HepG2 (cell line): ENCODE data around the gene SUCLG1. TPM values are rescaled to one million over a fixed set of nuclear protein-coding genes. Genes with fewer than 3 reads are reported as not detected.

Experiments
- ARHGAP35 ChIP-seq: sonication (generic); formaldehyde crosslinking; IDR thresholded peaks from 2 replicates; pipeline ENCODE4 v1.9.0; 2022; ENCODE audit warnings: mild to moderate bottlenecking, inconsistent platforms, moderate library complexity, missing genetic modification reagents, borderline replicate concordance
- BRCA1 ChIP-seq: sonication (generic); formaldehyde crosslinking; IDR thresholded peaks from 2 replicates; pipeline ENCODE4 v1.4.0; 2020; ENCODE audit warnings: missing genetic modification reagents
- HNRNPL ChIP-seq: fragments of 200-400 bp; formaldehyde crosslinking; IDR thresholded peaks from 2 replicates; pipeline ENCODE4 v1.6.1; 2017; ENCODE audit warnings: mild to moderate bottlenecking, low read depth, low read length
- NR2F6 ChIP-seq, 2 experiments: IDR thresholded peaks; 2 replicates each; pipeline ENCODE4 v1.6.1; 2016; ENCODE audit warnings: antibody characterized with exemption in 1 of 2, mild to moderate bottlenecking in 1 of 2
- ONECUT2 ChIP-seq: sonication (generic); formaldehyde crosslinking; IDR thresholded peaks from 2 replicates; pipeline ENCODE4 v1.4.0; 2020; ENCODE audit warnings: missing genetic modification reagents
- PCBP2 ChIP-seq: fragments of 200-400 bp; formaldehyde crosslinking; optimal IDR thresholded peaks from 2 replicates; pipeline ENCODE3; 2018; ENCODE audit warnings: low read length, low read depth; ENCODE audit not compliant: poor library complexity, severe bottlenecking
- REPIN1 ChIP-seq: sonication (generic); formaldehyde crosslinking; IDR thresholded peaks from 2 replicates; pipeline ENCODE4 v1.8.0; 2022; ENCODE audit warnings: missing genetic modification reagents, low read depth, mild to moderate bottlenecking, borderline replicate concordance
- RNF2 ChIP-seq: fragments of 450-650 bp; conservative IDR thresholded peaks from 2 replicates; pipeline ENCODE4 v1.6.1; 2016; ENCODE audit warnings: low read depth
- SNAPC4 ChIP-seq: sonication (generic); formaldehyde crosslinking; IDR thresholded peaks from 2 replicates; pipeline ENCODE4 v1.4.0; 2020; ENCODE audit warnings: mild to moderate bottlenecking, missing genetic modification reagents
- SNRNP70 ChIP-seq: fragments of 200-400 bp; formaldehyde crosslinking; IDR thresholded peaks from 2 replicates; pipeline ENCODE4 v1.6.1; 2017; ENCODE audit warnings: mild to moderate bottlenecking, low read depth, low read length, moderate library complexity
- SP1 ChIP-seq, 2 experiments: fragments of 450-650 bp in 1 of 2; sonication (generic) in 1 of 2; formaldehyde crosslinking in 1 of 2; IDR thresholded peaks; 2 replicates each; pipeline versions ENCODE4 v1.4.0 to v1.6.1; 2016 to 2020; ENCODE audit warnings: missing genetic modification reagents in 1 of 2
- STAG1 ChIP-seq: sonication (generic); formaldehyde crosslinking; IDR thresholded peaks from 2 replicates; pipeline ENCODE4 v1.4.0; 2020; ENCODE audit warnings: missing genetic modification reagents
- TOPORS ChIP-seq: sonication (generic); formaldehyde crosslinking; IDR thresholded peaks from 2 replicates; pipeline ENCODE4 v1.8.0; 2023; ENCODE audit warnings: mild to moderate bottlenecking, missing genetic modification reagents
- ZBTB4 ChIP-seq: sonication (generic); formaldehyde crosslinking; IDR thresholded peaks from 2 replicates; pipeline ENCODE4 v1.4.0; 2020; ENCODE audit warnings: missing genetic modification reagents, mild to moderate bottlenecking, borderline replicate concordance
- ZFP36L2 ChIP-seq: sonication (generic); formaldehyde crosslinking; IDR thresholded peaks from 2 replicates; pipeline ENCODE4 v1.4.0; 2020; ENCODE audit warnings: missing genetic modification reagents
- ZNF512B ChIP-seq: sonication (generic); formaldehyde crosslinking; IDR thresholded peaks from 2 replicates; pipeline ENCODE4 v1.5.1; 2020; ENCODE audit warnings: missing genetic modification reagents, mild to moderate bottlenecking, borderline replicate concordance
- ZNF552 ChIP-seq: sonication (generic); formaldehyde crosslinking; IDR thresholded peaks from 2 replicates; pipeline ENCODE4 v1.9.0; 2022; ENCODE audit warnings: missing genetic modification reagents, mild to moderate bottlenecking, borderline replicate concordance
- polyA plus RNA-seq, 8 experiments: library from polyadenylated mRNA; depleted of rRNA in 3 of 8; stranded (reverse) in 7 of 8; unstranded in 1 of 8; fragments of >200 nt; fragmentation: Illumina TruSeq in 4 of 8; extraction: Trizol in 4 of 8; gene quantifications; 2 replicates each; pipeline versions ENCODE4 v1.2.1 to v1.2.3, GENCODE V29; 2011 to 2016; ENCODE audit warnings: low read depth in 4 of 8, missing spikeins in 1 of 8, mixed read lengths in 1 of 8; ENCODE audit not compliant: insufficient read depth in 1 of 8
- total RNA-seq, 5 experiments: library from RNA; depleted of rRNA; stranded (reverse); fragments of >200 nt; fragmentation: Illumina TruSeq; extraction: Trizol; gene quantifications; 2 replicates each; pipeline ENCODE4 v1.2.3, GENCODE V29; 2016; ENCODE audit warnings: low read depth in 1 of 5

SUCLG1 gene
- total and polyA plus RNA-seq, 2 of the 13 experiments (the other 11 are each of a cell fraction or from before 2014, with no cell fraction given): 58.7 to 121 TPM

GRCh38 chr2:84459018-84459943, at the start of gene SUCLG1 (continued):
- TF ChIP-seq ZBTB4 (no peak), SNRNP70 (no peak), RNF2 (peak; percentile 33), ZFP36L2 (no peak), HNRNPL (no peak), REPIN1 (CRISPR knock-in tag) (no peak; the same call in 1 of the 2 replicates), SNAPC4 (peak; percentile 91; the same call in 1 of the 2 replicates), BRCA1 (CRISPR knock-in tag) (no peak), STAG1 (CRISPR knock-in tag) (no peak), NR2F6 (IDR thresholded peaks at IDR 0.05) (peak; percentile 86), NR2F6 (CRISPR knock-in tag; IDR thresholded peaks at IDR 0.05) (peak; percentile 18; the same call in 1 of the 2 replicates), ZNF512B (peak; percentile 54; the same call in 1 of the 2 replicates), TOPORS (CRISPR knock-in tag) (peak; percentile 60; the same call in 1 of the 2 replicates), ONECUT2 (no peak), ARHGAP35 (CRISPR knock-in tag) (peak; percentile 66; the same call in 1 of the 2 replicates), SP1 (IDR thresholded peaks at IDR 0.05) (no peak), SP1 (CRISPR knock-in tag; IDR thresholded peaks at IDR 0.05) (no peak), ZNF552 (CRISPR knock-in tag) (no peak), PCBP2 (no peak)
